Right ventricle myocardium inferior (tissue), 1 donor: ENCODE results near the gene CFAP92. TPM values are rescaled to one million over a fixed set of nuclear protein-coding genes. Genes with fewer than 3 reads are reported as not detected.

Experiments
- ATAC-seq: fragments of 200-7000 bp; cut with Tn5 transposase; one replicate; pipeline ENCODE4 v1.9.1; 2020; ENCODE audit warnings: mild to moderate bottlenecking, moderate library complexity
- DNase-seq: peaks from one replicate; pipeline ENCODE4 v3.0.0; 2021; ENCODE audit errors: missing footprints
- intact Hi-C: fragments of 100-400 bp; cut with DNase I; formaldehyde crosslinking; loops from one replicate; pipeline ENCODE4 v1.11.0; 2022
- total RNA-seq: library from RNA; stranded (reverse); fragmentation: NEBNext Ultra II Directional; extraction: Animal tissue kit (Norgen Biotek cat#: 25700); gene quantifications from one replicate; pipeline ENCODE4 v1.2.1, GENCODE V29; 2021
- donor health status: DM: no; HTN: yes; CAD: no; lungs with severe emphysema.

CFAP92 gene
- total RNA-seq, 1 donor from 2014 or later, result 0.49 TPM

DNA sequence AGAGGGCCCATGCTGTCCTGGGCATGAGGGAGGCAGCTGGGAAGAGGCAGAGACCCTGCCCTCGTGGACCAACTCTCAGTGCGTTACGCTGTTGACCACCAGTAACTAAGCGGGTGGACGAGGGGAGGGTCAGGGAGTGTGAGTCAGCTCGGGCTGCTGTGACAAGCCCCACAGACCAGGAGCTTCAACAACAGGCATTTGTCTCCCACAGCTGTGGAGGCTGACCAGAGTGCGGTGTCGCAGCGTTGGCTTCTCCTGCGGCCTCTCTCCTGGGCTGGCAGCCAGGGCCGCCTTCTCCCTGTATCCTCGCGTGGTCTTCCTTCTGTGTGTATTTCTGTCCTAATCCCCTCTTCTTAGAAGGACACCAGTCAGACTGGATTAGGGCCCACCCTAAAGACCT lies 20.3 kb upstream of the CFAP92 start:
- peak; percentile 50 for ATAC-seq
- intact Hi-C loops, result no loop called here
- peak; percentile 81 for DNase-seq

DNA sequence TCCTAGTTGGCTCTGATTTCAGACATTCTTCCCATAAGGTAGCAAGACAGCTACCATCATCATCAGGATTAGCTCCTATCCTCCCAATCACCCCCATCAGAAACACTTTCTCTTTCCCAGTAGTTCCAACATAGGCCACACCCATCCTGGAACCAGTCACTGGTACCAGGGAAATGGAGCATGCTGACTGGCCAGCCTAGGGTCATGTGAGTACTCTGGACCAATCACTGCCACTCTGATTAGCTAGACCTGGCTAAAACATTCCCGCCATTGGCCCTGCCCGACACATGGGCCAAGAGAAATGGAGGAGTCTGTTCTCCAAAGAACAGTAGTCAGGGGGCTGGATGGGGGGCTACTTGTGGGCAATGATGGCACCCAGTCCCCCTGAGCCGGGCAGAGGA lies 19.6 kb upstream of the CFAP92 start:
- ATAC-seq (no peak), DNase-seq (no peak)
- intact Hi-C loops, result no loop called here

- intact Hi-C loops, result no loop called here
- no peak for DNase-seq
Measured at GRCh38 chr3:129010310-129010956, 16.6 kb upstream of the CFAP92 start.

DNA sequence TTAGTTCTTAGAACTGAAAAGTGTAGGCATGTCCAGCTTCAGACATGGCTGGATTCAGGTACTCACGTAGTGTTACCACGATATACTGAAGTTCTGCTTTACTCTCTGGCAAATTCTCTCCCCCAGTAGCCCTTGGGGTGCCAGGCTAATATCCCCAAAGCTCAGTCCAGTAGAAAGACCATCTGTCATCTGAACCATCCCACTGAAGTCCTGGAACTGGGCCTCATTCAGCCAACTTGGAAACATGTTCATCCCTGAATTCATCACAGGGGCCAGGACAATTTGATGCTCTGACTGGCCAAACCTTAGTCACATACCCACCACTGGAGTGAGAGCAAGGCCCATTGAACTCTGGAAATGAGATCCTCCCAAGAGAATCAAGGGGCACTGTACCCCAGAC lies 15.4 kb upstream of the CFAP92 start:
- DNase-seq (no peak), ATAC-seq (no peak)
- intact Hi-C loops, result no loop called here

More at GRCh38 chr3:129010310-129010956, 16.6 kb upstream of the CFAP92 start:
- ATAC-seq, result no peak

GRCh38 chr3:129007792-129008191 lies 13.9 kb upstream of the CFAP92 start:
- ATAC-seq, result peak; percentile 59
- intact Hi-C loops, result no loop called here

GRCh38 chr3:129006864-129007263 lies 13.0 kb upstream of the CFAP92 start:
- DNase-seq, result no peak

More at GRCh38 chr3:129007792-129008191, 13.9 kb upstream of the CFAP92 start:
- no peak for DNase-seq

DNA sequence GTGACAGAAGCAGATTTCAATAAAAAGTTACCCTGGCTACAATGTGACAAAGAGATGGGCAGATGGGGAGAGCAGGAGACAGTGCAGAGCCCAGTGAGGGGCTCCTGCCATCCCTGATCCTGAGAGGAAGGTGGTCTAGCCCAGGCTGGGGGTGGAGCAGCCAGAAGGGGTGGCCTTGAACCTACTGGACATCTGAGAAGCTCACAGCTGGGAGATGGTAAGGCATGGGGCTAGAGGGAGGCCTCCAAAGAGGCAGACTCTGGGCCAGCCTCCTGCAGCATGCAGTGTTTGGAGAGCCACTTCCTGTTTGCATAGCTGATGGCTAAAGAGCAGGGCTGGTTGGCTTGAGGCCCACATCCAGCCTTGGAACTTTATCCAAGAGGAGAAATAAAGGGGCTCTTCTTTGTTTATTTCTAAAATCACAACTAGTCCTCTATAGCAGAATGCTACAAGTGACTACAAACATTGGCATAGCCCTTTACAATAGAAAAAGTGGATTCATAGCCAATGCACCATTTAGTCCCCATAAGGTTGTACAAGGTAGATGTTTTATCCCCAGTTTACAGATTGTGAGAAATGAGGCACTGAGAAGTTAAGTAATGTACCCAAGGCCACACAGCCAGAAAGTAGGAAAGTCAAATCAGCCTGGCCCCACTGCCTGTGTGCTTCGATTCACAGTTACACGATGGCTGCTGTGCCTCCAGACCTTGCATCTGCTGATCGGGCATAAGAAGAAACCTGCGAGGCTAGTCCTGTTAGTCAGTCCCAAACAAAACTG lies 11.8 kb upstream of the CFAP92 start:
- peak; percentile 41 for ATAC-seq
- intact Hi-C loops, result loop anchor here (2.0 kb wide), 1 partner anchor 17 kb away; no protein-coding TSS in a partner anchor
- no peak for DNase-seq

More at GRCh38 chr3:129006864-129007263, 13.0 kb upstream of the CFAP92 start:
- intact Hi-C loops, result no loop called here
- ATAC-seq, result no peak

DNA sequence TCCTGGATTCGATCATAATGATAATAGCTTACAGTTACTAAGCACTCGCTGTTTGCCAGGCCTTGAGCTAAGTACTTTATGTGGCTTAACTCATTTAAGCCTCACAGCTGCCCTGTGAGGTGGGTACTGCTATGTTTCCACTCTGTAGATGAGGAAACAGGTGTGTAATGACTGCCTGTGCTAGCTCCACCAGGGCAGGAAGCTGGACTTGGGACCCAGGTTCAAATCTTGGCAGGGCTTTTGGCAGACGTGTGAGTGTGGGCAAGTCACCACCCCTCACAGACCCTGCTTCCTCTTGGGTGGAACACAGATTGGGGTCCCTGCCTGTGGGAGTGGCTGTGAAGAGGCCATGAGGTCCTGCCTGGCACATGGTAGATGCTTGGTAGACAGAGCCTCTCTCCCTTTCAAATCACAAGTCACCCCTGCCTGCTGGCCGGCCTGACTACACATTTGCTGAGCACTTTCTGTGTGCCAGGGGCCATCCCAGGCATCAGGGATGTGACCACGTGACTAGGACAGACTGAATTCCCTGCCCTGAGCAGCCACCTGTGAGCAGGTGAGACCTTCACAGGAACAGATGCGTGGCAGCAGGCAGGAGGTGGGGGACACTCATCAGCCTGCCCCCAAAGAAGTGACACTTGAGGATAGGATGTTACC lies 10.9 kb upstream of the CFAP92 start:
- no peak for ATAC-seq
- intact Hi-C loops, result loop anchor here (2.0 kb wide), 1 partner anchor 18 kb away; no protein-coding TSS in a partner anchor
- no peak for DNase-seq

DNA sequence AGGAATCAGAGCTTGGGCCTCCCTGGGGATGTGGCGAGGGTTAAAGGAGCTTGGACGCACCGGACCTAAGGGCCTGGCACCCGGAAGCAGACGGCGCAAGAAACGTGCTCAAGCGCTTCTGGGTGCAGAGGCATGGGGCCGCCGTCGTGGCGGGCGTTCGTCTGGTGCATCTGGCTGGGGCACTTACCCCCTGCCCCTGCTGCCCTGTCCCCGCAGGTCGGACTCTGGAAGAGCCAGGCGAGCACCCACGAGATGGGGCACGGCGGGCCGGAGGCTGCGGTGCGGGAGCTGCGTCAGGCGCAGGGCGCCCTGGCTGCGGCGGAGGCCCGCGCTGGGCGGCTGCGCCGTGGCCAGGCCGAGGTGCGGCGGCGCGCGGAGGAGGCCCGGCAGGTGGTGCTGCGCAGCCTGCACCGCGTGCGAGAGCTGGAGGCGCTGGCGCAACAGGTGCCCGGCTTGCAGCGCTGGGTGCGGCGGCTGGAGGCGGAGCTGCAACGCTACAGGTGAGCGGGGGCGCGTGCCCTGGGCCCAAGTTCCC lies 9.8 kb upstream of the CFAP92 start:
- intact Hi-C loops, result loop anchor here (2.0 kb wide), 1 partner anchor 19 kb away; no protein-coding TSS in a partner anchor
- ATAC-seq (no peak), DNase-seq (no peak)

DNA sequence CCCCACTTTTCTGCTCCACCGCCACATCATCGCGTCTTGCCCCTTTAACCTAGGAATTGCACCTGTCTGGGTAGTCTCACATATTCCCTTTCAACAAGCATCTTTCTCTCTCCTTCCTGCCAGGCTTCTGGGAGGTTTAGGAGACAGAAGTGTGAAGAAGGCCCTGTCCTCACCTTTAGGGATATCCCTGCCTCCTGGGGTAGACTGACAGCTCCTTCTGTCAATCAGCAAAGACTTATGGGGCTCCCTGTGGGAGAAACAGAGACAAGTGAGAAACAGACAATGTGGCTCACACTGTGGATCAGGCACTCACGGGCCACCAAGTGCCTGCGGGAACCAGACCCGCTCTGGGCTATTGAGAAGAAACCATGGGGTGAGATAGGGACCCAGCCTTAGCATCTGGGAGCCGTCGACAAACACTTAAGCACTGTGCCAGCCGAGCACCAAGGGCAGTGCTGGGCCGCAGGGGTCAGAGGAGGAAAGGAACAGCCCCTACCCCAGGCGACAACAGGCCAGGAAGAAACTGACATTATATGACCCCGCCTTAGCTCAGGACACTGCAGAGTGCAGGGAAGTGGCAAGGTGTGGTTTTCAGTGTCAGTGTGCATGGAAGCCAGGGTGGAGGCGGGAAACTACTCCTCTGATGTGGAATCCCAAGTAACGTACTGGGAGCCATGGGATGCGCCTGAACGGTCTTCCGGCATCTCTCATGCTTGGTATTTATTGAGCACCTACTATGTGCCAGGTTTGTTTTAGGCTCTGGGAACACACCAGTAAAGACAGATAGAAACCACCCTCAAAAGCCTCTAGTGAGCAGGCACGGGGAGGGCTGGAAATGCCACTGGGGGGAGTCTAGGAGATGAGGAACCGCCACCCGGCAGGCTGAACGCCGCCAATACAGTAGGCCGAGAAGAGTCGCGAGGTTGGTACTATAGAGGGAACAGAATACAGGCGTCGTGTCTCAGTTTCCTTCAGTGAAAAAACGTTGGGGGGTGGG lies 9.0 kb upstream of the CFAP92 start:
- no peak for ATAC-seq
- intact Hi-C loops, result no loop called here
- DNase-seq, result no peak

DNA sequence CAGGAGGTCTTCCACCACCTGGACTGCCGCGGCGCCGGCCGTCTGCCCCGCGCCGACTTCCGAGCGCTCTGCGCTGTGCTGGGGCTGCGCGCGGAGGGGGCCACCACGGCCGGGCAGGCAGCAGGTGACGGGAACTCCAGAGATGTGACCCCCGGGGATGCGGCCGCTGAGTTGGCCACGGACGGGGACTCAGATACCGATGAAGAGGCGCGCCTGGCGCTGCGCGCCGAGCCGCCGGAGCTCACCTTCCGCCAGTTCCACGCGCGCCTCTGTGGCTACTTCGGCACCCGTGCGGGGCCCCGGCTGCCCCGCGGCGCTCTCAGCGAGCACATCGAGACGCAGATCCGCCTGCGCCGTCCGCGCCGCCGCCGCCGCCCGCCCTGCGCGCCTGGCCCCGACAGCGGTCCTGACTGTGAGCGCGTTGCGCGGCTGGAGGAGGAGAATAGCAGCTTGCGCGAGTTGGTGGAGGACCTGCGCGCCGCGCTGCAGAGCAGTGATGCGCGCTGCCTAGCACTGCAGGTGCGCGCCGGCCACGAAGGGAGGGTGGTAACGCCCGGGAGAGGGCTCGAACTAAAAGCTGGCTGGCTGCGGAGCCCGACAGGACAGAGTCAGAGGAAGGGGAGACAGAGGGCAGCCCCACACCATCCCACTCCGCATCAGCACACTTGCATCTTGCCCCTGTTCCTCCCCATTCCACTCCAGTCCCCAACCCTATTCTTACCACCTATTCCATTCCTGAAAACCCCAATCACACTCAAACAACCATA lies 8.1 kb upstream of the CFAP92 start:
- ATAC-seq, result peak; percentile 5
- no peak for DNase-seq
- intact Hi-C loops, result no loop called here

DNA sequence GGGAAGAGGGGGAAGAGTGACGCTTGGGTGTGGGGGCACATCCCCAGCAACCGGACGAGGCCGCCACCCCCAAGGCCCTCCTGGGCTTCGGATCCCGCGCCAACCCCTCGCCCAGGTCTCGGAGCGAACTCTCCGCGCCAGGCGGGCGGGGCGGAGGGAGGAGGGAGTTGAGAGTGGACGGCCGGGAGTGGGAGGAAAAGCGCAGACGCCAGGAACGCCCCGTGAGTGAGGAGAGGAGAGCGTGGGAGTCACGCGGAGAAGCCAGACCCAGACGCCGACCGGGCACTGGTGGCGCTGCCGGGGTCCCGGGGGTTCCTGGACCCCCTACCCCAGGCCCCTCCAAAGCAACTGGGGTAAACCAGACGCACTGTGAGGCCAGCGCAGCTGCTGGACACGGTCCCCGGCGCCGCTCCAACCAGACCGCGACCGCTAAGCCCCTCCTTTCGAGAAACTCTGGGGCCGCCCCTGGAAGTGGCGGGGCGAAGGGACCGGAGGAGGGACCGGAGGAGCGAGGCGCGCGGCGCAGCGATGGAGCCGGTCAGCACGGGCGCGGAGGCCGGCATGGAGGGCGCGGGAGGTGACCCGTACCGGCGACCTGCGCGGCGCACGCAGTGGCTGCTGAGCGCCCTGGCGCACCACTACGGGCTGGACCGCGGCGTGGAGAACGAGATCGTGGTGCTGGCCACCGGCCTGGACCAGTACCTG lies 7.4 kb upstream of the CFAP92 start, which contains the start of gene EFCC1:
TSS of gene EFCC1 (plus strand) at position 204 of the 705 bp plus-strand sequence. CDS start at position 529, 325 bp downstream.
- ATAC-seq (peak; percentile 83), DNase-seq (peak; percentile 90)
- intact Hi-C loops, result no loop called here

GRCh38 chr3:129000742-129001100 lies 6.8 kb upstream of the CFAP92 start:
- intact Hi-C loops, result no loop called here
- DNase-seq, result no peak
- ATAC-seq, result peak; percentile 6

DNA sequence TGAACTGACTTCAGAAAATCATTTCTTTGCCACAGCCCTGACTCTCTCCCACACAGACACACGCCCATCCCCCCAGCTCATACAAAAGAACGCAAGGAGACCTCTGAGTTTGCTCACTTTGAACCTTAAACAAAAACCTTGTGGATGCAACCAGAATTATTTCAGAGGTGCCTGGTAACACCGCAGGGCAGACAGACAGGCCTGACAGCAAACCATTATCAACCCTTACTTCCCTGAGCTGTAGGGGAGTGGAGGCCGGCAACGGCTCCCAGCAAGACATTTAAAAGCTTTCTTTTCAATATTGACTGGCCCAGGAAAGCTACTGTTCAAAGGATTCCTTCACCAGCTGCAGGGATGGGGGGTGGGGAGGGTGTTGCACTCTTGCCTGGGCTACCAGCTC lies 5.2 kb upstream of the CFAP92 start:
- intact Hi-C loops, result no loop called here
- no peak for ATAC-seq
- no peak for DNase-seq

- intact Hi-C loops, result no loop called here
- no peak for ATAC-seq
- no peak for DNase-seq
Measured at GRCh38 chr3:128998561-128998960, 4.7 kb upstream of the CFAP92 start.

DNA sequence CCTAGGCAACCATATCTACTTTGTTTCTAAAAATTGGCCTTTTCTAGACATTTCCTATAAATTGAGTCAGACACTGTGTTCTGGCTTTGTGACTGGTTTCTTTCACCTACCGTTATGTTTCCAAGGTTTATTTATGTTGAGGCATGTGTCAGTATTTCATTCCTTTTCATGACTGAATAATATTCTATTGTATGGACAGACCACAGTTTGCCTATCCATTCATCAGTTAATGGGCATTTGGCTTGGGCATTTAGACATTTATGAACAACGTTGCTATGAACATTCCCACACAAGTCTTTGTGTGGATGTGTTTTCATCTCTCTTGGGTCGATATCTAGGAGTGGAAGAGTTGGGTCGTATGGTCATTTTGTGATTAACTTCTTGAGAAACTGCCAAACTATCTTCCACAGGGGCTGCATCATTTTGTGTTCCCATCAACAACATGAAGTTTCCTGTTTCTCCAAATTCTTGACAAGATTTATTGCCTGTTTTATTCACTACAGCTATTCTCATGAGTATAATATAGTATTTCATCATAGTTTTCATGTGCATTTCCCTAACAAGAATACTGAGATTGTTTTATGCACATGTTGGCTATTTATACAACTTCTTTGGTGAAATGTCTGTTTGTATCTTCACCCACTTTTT lies 3.7 kb upstream of the CFAP92 start:
- DNase-seq, result no peak
- no peak for ATAC-seq
- intact Hi-C loops, result no loop called here
